NB4 (cell line): ENCODE data around the gene ADCY1.

Source experiments
- MAX ChIP-seq: IDR thresholded peaks from 2 replicates; pipeline ENCODE4 v1.6.1; 2011; ENCODE audit warnings: low read depth, low read length
- POLR2A ChIP-seq: IDR thresholded peaks from 2 replicates; pipeline ENCODE4 v1.6.1; 2011; ENCODE audit warnings: mild to moderate bottlenecking; ENCODE audit not compliant: insufficient read length; ENCODE audit errors: extremely low read depth
- TF ChIP-seq, protein P1 (sequence below): IDR thresholded peaks from one replicate; pipeline ENCODE4 v1.5.1; 2012; ENCODE audit warnings: low read depth, low read length

- TF ChIP-seq, protein P1, sequence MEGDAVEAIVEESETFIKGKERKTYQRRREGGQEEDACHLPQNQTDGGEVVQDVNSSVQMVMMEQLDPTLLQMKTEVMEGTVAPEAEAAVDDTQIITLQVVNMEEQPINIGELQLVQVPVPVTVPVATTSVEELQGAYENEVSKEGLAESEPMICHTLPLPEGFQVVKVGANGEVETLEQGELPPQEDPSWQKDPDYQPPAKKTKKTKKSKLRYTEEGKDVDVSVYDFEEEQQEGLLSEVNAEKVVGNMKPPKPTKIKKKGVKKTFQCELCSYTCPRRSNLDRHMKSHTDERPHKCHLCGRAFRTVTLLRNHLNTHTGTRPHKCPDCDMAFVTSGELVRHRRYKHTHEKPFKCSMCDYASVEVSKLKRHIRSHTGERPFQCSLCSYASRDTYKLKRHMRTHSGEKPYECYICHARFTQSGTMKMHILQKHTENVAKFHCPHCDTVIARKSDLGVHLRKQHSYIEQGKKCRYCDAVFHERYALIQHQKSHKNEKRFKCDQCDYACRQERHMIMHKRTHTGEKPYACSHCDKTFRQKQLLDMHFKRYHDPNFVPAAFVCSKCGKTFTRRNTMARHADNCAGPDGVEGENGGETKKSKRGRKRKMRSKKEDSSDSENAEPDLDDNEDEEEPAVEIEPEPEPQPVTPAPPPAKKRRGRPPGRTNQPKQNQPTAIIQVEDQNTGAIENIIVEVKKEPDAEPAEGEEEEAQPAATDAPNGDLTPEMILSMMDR, result no peak
- TF ChIP-seq MAX, result no peak
- TF ChIP-seq POLR2A, result no peak
Observed at GRCh38 chr7:45714521-45714820, 140.3 kb downstream of the ADCY1 start.
